Stimulated activated CD4-positive, alpha-beta T cell treated with anti-CD3 and anti-CD28 coated beads, Interleukin-15, amount 100 ng/mL, for 1 hour (primary cell): ENCODE data around the gene MBL2.

Source experiments
- DNase-seq, 2 donors: peaks; one replicate each; pipeline ENCODE4 v3.0.0-alpha.2; 2020; ENCODE audit warnings: low read depth in 1 of 2, low spot score in 1 of 2

The MBL2 gene

DNA sequence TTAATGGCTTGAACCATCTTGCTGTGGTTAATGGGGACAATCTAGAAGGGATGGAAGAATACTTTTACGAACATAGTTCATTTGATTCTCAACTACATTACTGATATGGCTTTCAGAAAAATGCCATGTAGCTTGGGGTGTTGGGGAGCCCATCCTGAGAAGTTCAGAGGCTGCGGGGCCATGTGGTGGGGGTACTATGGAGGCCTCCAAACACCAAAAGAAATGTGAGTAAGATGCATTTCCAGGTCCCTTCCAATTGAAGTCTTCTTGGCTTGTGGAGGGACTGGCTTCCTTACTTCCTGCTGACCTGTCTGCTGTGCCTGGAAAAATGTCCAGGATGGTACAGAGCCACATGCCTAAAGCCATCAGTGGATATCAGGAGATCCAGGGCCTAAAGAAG lies 1.6 kb upstream of the MBL2 start:
- DNase-seq: no peak

DNA sequence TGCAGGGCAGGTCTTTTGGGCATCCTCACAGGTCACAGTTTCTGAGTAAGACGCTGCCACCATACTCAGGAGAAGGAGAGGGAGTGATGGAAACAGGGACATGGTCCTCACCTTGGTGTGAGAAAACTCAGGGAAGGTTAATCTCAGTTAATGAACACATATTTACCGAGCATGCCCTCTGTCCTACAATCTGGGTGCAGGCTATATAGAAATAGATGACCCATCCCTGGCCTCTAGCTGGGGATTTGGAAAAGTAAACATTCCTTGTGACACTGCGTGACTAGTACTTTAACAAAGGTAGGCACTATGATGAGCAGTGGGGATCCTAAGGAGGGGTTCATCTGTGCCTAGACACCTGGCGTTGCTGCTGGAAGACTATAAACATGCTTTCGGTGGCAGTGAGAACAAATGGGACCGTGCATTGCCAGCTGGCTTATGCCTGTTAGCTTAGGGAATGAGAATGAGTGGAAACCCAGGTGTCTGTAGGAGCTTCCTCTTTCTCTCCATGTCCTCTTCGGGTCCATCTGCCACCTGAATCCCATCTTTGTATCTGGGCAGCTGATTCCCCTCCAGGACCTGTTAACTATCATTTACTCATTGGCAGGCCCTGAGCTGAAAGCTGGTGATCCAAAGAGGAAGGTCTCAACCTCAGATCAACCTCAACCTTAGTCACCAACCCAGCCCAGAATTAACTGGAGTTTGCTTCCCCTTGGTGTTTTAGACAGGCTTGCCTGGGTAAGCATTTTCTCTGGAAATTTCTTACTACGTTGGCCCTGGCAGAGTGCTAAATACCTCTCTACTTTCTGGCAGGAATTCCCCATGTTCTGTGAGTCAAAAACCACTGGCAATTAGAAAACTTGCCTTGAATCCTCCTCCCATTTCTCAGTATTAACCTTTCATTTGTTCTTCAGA lies 794 bp downstream of the MBL2 start:
- no peak for DNase-seq

DNA sequence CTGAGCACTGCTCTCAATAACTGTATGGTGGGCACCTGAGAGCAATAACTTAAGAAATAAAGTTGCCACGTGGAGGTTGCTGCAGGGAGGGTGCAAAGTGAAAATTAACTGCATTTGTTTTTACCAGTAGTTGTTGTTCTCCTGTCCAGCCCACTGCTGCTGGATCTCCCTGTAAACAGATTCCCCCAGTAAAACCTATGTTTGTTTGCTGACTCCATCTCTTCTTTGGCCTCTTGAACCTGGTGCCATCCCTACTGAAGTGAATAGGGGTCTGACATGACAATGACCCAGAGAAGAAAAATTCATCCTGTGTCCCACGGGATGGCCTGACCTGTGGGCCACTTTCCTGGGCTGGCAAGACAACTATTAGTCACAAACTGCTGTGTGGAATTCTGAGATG lies 1.7 kb downstream of the MBL2 start:
- no peak for DNase-seq

DNA sequence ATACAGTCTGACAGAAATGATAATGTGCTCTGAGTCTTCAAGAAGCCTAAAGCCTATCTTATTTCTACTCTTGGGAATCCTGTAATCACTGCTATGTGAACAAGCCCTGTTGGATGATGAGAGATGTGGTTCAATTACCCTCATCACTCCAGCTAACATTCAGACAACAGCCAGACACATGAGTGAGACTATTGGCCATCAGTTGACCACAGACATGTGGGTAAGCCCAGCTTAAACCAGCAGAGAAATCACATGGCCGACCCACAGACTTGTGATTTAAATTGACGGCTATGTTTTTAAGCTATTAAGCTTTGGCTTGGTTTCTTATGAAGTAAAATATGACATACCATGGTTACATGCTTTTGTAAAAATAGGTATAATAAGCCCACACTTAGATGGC lies 2.6 kb downstream of the MBL2 start:
- no peak for DNase-seq

DNA sequence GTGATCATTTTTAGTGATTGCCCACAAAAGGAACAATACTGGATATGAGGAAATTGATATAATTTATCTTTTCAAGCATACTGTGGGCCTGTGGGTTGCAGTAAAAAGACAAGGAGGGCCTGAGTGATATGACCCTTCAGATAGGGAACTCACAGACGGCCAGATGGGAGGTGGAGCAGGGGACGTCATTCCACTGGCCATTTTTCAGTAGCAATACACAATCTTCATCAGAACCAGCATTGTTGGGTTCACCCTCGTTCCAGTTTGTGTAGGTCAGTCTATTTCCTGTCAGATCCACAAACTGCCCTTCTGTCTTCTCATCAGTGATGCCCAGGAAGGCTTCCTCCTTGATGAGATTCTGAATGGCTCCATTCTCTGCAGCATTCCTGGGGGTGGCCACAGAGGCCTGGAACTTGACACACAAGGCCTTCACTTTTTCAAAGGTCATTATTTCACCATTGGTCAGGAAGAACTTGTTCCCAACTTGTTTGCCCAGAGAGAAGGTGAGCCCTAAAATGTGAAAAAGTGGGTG lies 4.5 kb downstream of the MBL2 start:
- DNase-seq: no peak

DNA sequence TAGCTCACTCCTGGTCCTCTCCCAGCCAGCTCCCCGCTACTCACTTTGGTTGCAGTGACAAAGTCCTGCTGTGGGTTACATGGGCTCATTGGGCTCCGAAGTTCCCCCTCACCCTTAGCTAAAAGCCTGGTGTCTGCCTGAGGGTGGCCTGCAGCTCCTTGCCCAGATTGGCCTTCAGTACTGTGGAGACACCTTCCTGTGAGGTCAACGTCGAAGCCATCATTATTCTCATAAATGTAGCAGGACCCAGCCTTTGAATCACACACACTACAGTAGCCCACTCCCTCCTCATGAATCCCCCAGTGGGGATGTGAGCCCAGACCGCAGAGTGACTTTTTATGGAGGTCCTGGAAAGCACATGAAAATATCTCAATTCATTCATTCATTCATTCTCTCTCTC lies 10.5 kb downstream of the MBL2 start:
- DNase-seq: no peak

DNA sequence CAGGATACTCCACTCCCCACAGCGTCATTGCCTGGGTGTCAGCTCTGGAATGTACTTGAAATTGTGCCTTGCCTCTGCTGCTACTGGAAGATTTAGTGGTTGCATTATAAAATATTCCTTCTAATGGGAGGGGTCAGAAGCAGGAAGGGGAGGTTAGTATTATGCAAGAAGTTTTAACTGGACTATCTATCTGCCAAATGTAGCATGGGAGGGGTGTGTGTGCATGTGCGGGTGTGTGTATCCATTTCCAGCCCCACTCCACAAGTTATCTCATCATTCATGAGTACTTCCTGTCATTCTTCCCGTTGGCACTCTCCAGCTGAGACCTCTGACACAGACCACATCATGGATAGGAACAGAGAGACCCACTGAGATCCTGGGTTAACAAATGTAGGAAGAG lies 13.4 kb downstream of the MBL2 start:
- no peak for DNase-seq

DNA sequence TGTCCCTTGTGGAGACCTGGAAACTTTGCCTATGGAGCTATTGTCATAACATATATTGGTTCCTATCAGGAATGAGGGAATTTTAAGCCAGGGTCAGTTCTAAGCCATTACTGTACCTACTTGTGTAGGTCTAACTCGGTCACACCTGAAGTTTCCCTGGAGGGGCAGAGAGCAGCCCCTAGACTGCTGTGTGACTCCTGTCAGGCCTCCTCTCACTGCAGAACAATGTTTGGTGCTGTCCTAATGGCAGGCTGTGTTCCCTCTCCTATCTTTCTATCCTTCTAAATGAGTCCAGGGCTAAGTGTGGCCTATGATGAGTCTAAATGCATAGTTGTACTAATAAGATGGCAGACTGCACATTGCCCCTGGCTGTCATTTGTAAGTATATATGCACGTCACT lies 14.2 kb downstream of the MBL2 start:
- DNase-seq: no peak

DNA sequence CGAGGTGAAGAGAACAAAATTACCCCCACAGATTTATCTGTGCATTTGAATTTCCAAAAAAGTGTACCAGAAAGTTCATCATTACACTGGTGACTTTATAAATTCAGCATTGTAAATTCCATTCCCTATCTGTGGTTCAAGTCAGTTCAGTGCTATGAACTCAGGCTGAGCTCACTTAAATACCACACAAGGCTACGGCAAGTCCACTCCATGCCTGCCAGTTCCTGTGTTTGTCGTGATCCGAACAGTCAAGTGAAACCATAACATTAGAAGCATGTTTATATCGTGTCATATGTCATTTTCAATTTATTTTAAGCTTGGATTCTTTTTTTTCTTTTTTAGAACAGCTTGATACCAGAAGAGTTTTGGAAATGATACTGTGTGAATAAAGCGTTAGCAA lies 14.8 kb downstream of the MBL2 start:
- no peak for DNase-seq

DNA sequence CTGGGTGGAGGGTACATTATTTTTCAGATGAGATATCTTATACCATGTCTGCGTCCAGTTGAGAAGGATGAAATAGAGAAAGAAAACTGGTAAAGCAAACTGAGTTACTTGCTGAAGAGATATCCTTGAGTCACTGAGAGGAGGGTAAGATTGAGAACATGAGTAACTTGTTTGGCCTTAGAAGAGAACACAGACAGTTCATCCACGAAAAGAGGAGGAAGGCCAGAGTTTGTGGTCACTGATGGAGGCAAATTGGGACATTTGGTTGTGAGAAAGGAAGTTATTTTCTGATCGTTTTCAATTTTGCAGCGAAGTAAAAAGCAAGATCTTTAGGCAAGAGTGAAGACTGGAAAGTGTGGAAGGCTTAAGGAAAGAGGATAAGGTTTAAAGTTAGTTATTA lies 15.6 kb downstream of the MBL2 start:
- DNase-seq: no peak

DNA sequence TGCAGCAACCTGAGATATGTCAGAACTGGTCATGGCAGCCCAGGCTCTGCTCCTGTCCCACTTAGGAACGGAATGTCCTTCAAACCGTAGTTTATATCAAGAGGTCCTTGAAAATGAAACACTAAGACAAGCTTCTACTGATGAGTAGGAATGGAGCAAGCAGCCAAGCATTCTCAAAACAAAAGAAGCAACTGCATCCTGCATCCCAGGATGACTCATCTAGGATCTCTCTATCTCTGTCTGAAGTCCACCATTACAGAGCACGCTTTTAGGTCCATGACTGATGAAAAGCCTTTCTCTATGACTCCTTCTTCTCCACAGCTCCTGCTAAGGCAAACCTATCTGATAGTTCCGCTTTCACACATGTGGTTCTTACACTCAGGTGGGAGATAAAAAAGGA lies 16.3 kb downstream of the MBL2 start:
- no peak for DNase-seq

DNA sequence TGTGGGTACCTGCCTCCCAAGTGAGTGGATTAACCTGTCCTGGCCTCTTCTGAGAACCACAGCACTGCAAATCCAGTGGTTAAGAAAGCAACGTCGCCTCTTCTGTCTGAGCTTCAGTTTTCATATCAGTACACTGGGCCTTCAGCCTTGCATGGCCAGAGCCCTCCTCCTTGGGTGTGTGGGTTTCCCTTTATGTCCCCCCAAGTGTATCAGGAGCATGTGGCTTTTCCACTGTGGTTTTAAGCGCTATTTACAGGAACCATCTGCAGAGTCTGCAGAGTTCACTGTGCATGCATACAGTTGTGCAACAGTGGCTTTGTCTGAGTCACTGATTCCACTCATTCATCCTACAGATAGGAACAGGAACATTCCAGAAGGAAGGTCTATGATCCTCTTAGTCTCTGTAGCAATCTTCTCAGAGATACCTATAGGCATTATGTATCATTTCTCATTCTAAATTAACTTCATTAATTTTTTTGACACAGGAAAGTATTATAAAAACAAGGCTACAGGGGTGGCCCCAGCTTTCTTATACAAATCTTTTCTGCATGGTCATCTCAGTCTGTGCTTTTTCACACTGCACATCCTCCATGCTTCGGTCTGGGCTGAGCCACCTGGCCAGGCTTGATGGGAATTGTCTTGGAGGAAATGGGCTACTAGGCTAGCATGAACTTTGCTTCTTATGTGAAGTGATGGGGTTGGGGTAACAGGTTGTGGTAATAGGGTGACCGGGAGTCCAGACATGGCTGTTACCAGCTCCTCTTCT lies 17.1 kb downstream of the MBL2 start:
- no peak for DNase-seq

DNA sequence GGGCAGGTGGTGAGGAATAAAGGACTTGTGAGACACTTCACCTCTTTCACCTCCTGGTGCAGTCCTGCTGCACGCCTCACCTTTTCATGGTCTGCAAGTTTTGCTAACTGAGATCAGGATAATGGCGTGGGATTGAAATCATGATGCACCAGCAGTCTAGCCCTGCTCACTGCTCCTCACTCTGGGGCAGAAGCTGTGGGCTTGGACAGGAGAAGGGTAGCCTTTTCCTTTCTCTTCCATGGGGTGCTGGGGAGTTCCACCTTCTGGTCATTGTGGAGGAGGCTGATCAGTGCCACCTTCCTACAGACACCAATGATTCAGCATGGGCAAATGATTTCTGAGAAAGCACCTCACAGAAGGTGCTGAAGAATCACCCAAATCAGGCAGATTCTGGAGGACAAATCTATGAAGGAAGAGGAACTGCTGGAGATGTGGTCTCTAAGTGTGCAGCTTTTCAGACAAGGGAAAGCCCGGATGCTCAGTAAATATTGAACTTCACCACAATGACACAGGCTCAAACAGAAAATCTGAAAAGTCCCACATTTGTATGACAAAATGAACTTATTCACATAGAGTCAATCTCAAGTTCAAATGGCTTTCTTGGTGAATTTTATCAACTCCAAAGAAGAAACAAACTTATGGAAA lies 19.7 kb downstream of the MBL2 start:
- DNase-seq: no peak

DNA sequence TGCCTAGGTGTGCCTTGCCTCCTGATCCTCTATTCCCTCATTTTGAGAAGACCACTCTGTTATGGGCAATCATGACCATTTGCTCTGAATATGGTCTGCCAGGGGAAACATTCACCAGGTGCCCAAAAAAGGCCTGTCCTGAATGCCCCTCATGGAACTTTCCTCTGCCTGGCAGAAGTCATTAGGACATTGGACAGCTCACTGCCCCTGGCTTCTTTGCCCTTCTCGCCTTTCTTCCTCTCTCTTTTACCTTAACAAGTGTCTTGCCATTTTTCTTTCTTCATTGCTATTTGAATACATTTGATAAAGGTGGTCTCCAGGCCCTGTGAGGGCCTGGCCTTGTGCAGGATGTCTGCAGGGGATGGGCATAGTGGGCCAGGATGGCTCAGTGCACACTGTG lies 20.3 kb downstream of the MBL2 start:
- DNase-seq: no peak

DNA sequence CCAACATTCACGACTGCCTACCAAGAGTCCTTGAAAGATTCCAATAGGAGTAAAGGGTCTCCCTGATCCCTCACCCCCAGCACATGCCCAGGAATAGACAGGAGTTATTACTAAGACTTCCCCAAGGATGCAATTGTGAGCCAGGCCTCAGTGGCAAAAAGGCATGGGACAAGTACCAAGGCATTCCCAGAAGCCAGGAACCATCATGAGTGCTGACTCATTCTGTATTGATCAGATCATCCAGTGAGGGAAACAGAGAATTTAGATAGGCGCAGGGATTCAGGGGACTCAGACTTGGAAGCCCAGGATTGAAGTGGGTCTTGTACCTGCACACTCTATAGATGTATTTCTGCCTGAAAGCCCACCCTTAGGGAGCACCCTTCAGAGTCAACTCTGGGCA lies 21.2 kb downstream of the MBL2 start:
- no peak for DNase-seq

DNA sequence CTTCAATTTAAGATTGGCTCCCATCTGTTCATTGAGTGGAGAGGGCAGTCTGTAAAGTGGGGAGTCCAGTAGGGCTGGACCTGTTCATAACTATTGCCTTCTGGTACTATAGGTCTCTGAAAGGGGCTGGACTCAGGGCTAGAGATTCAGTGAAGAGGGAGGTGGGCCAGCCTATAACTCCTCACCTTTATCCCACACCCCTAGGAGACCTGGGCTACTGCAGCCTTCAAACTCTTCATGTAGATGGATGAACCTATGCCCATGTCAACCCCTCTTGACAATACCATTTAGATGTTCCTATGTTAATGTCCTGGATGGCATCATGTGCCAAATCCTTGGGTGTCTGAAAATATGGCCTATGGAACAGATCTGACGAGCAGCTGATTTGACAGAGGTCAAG lies 22.0 kb downstream of the MBL2 start:
- DNase-seq: no peak

DNA sequence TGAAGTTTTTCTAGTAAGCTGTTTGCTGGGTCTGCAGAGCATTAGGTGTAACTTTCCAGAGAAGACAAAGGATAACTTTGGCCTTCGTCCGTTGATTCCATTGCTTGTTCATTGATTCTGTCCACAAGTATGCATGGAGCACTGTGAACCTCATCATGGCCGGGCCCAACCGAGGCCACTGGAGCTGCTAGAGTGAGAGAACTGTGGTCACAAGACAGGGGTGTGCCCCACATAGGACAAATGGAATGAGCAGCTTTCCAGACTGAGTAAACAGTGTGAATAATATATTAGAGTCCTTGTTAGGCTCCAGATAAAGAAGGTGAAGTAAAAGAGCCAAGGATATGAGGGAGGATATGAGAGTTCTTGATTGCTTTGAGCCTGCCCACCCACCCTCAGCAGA lies 24.9 kb downstream of the MBL2 start:
- DNase-seq: no peak

DNA sequence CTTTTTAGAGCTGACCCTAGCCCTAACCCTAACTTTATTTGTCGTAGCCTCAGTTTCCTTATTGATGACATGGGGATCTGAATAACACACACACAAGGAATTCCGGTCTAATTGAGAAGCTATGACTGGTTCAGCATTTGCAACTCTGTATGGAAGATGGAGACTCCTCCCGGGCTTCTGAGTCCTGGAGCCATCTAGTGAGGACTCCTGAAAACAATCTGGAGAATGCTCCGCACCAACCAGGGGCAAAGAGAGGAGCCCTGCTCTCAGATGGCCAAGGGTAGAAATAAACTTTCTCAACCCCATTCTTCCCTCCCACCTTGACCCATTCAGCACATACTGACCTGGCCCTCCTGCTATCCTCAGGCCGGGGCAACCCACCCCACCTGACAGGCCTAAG lies 26.4 kb downstream of the MBL2 start:
- DNase-seq: no peak

DNA sequence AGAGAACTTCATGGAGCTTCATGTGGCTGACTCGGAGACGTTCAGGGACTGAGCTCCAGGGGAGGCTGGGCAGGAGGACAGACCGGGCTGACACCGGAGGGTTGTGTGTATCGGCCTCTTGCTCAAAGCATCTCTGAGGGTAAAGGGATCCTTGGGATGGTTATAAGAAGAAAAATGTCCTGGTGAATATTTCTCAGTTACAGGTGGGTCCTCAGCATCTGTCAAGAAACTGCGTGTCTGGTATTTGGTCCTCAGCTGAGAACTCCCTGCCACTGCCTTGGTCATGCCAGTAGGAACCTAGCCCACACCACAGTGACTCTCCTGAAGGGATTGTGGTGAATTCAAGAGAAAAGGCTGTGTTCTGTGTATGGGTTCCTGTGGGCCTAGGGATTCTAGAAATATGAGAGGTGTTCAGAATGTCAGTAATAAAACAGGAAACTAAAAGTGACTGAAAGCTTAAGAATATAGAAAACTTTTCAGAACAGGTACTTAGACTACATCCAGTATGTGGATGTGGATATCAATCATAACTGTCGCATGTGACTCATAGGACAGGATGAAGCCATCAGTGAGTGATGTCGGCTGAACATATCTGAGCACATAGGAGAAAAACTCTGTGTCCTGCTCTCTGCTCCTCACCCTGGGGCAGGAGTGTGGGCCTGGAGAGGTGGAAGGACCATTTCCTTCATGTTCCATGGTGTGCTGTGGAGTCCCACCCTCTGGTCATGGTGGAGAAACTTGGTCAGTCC lies 28.4 kb downstream of the MBL2 start:
- DNase-seq: no peak

DNA sequence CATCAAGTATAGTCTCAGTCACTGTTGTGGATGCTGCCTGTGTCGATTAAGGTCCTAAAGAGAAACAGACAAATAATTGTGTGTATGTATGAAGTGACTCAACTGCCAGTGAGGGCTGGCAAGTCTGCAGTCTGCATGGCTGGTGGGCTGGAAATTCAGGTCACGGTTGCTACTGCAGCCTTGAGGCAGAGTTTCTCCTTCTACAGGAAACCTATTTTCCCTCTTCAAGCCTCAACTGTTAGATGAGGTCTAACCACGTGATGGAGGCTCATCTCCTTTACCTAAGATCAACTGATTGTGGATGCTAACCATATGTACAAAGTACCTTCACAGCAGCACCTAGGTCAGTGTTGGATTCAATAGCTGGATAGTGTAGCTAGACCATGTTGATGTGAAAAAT lies 29.9 kb downstream of the MBL2 start:
- no peak for DNase-seq

DNA sequence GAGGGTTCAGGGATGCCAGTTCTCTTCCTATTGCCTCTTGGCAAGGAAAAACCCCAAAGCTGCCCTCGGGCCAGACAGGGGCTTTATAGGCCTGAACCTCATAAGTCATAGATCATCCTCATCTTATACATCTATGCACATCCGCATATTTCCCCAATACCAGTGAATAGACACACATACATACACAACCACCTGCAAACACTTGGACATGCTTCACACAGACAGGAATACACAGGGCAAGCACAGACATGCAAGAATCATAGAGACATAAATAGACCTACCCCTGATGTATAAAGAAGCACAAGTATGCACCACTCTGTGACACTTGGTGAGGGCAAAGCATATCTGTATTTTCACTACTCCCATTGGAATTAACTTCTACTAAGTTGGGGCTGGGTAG lies 30.7 kb downstream of the MBL2 start:
- no peak for DNase-seq
